K562 (cell line): Measurements from ENCODE around the gene ZNF691. TPM values are rescaled to one million over a fixed set of nuclear protein-coding genes. Genes with fewer than 3 reads are reported as not detected.

ENCODE experiments used
- ATF6 ChIP-seq: sonication (generic); formaldehyde crosslinking; IDR thresholded peaks from 2 replicates; pipeline ENCODE4 v1.4.0; 2020; ENCODE audit warnings: mild to moderate bottlenecking, missing genetic modification reagents
- CBFB ChIP-seq: sonication (generic); formaldehyde crosslinking; IDR thresholded peaks from 2 replicates; pipeline ENCODE4 v1.4.0; 2020; ENCODE audit warnings: mild to moderate bottlenecking, missing genetic modification reagents
- CBX5 ChIP-seq: IDR thresholded peaks from 2 replicates; pipeline ENCODE4 v1.6.1; 2014; ENCODE audit warnings: low read depth, borderline replicate concordance
- CREB3 ChIP-seq: fragments of 450-650 bp; conservative IDR thresholded peaks from 2 replicates; pipeline ENCODE4 v1.6.1; 2016; ENCODE audit warnings: missing genetic modification characterization, low read depth, mild to moderate bottlenecking, missing compliant biosample characterization, moderate library complexity
- CREM ChIP-seq: IDR thresholded peaks from 2 replicates; pipeline ENCODE4 v1.6.1; 2014; ENCODE audit warnings: antibody characterized with exemption, low read depth
- HDAC1 ChIP-seq, 2 experiments: fragments of 450-650 bp; IDR thresholded peaks; 2 replicates each; pipeline ENCODE4 v1.6.1; 2016 to 2017; ENCODE audit warnings: inconsistent platforms in 1 of 2, mild to moderate bottlenecking in 1 of 2, moderate library complexity in 1 of 2
- HDAC3 ChIP-seq: fragments of 450-650 bp; IDR thresholded peaks from 2 replicates; pipeline ENCODE4 v1.6.1; 2018; ENCODE audit warnings: borderline replicate concordance, mild to moderate bottlenecking, moderate library complexity; ENCODE audit not compliant: partially characterized antibody
- IFI16 ChIP-seq: fragments of 250-450 bp; sonication (Bioruptor Pico); IDR thresholded peaks from 2 replicates; pipeline ENCODE4 v2.1.2; 2022; ENCODE audit warnings: mild to moderate bottlenecking, inconsistent platforms
- LARP7 ChIP-seq: fragments of 450-650 bp; IDR thresholded peaks from 2 replicates; pipeline ENCODE4 v1.6.1; 2016
- MAFF ChIP-seq: IDR thresholded peaks from 2 replicates; pipeline ENCODE4 v1.6.1; 2012; ENCODE audit warnings: low read length, improper control_type of control experiment
- MCM3 ChIP-seq: fragments of 450-650 bp; IDR thresholded peaks from 2 replicates; pipeline ENCODE4 v1.6.1; 2016
- MTA3 ChIP-seq: fragments of 450-650 bp; formaldehyde crosslinking; IDR thresholded peaks from 2 replicates; pipeline ENCODE4 v1.6.1; 2017; ENCODE audit warnings: mild to moderate bottlenecking, borderline replicate concordance
- NFYB ChIP-seq: IDR thresholded peaks from 2 replicates; pipeline ENCODE4 v1.6.1; 2011; ENCODE audit warnings: mild to moderate bottlenecking, moderate library complexity; ENCODE audit not compliant: insufficient read length; ENCODE audit errors: extremely low read depth
- NR1H2 ChIP-seq: sonication (generic); formaldehyde crosslinking; IDR thresholded peaks from 2 replicates; pipeline ENCODE4 v1.4.0; 2020; ENCODE audit warnings: mild to moderate bottlenecking, missing genetic modification reagents
- PPARD ChIP-seq: fragments of 250-450 bp; sonication (Bioruptor Pico); IDR thresholded peaks from 2 replicates; pipeline ENCODE4 v1.8.0; 2022; ENCODE audit warnings: inconsistent platforms, mild to moderate bottlenecking, moderate library complexity
- RHOXF2B ChIP-seq: fragments of 250-450 bp; sonication (Bioruptor Pico); conservative IDR thresholded peaks from 2 replicates; pipeline ENCODE4 v1.5.1; 2021
- RNF219 ChIP-seq: fragments of 250-450 bp; sonication (Bioruptor Pico); IDR thresholded peaks from 2 replicates; pipeline ENCODE4 v1.5.0; 2022; ENCODE audit warnings: mild to moderate bottlenecking
- SLC30A9 ChIP-seq: fragments of 250-450 bp; sonication (Bioruptor Pico); IDR thresholded peaks from 2 replicates; pipeline ENCODE4 v1.8.0; 2022; ENCODE audit warnings: mild to moderate bottlenecking, moderate library complexity
- SREBF2 ChIP-seq: sonication (generic); formaldehyde crosslinking; IDR thresholded peaks from 2 replicates; pipeline ENCODE4 v1.4.0; 2020; ENCODE audit warnings: mild to moderate bottlenecking, missing genetic modification reagents
- TEAD4 ChIP-seq, 2 experiments: sonication (generic) in 1 of 2; formaldehyde crosslinking in 1 of 2; IDR thresholded peaks; 2 replicates each; pipeline versions ENCODE4 v1.6.1 to v1.8.0; 2012 to 2022; ENCODE audit warnings: borderline replicate concordance in 1 of 2, inconsistent platforms in 1 of 2, low read length in 1 of 2, mild to moderate bottlenecking in 1 of 2, missing genetic modification reagents in 1 of 2
- THRAP3 ChIP-seq: fragments of 450-650 bp; IDR thresholded peaks from 2 replicates; pipeline ENCODE4 v1.6.1; 2016; ENCODE audit warnings: mild to moderate bottlenecking, inconsistent platforms, borderline replicate concordance
- YBX1 ChIP-seq: fragments of 450-650 bp; IDR thresholded peaks from 2 replicates; pipeline ENCODE4 v1.7.1; 2016; ENCODE audit warnings: mild to moderate bottlenecking
- ZFP91 ChIP-seq: sonication (generic); formaldehyde crosslinking; IDR thresholded peaks from 2 replicates; pipeline ENCODE4 v1.8.0; 2022; ENCODE audit warnings: mild to moderate bottlenecking, missing genetic modification reagents
- ZFX ChIP-seq: sonication (generic); formaldehyde crosslinking; IDR thresholded peaks from 2 replicates; pipeline ENCODE4 v1.8.0; 2022; ENCODE audit warnings: mild to moderate bottlenecking, missing genetic modification reagents, moderate library complexity
- polyA plus RNA-seq, 8 experiments: library from polyadenylated mRNA; depleted of rRNA in 4 of 8; stranded (reverse) in 5 of 8; unstranded in 3 of 8; fragments of >200 nt; fragmentation: Nextera tagmentation in 2 of 8; fragmentation: Illumina TruSeq in 1 of 8; extraction: Ambion mirVana in 2 of 8; extraction: Trizol in 1 of 8; gene quantifications; 2 replicates each; pipeline versions ENCODE4 v1.2.1 to v1.2.3, GENCODE V29; 2011 to 2014; ENCODE audit warnings: inconsistent platforms in 1 of 8, missing spikeins in 1 of 8
- total RNA-seq, 7 experiments: library from RNA; depleted of rRNA in 6 of 7; stranded (reverse); fragments of >200 nt in 6 of 7; fragmentation: Illumina TruSeq in 2 of 7; extraction: Trizol in 2 of 7; gene quantifications; 2 replicates each; pipeline versions ENCODE4 v1.2.1 to v1.2.3, GENCODE V29; 2011 to 2021; ENCODE audit warnings: low replicate concordance in 1 of 7

Gene ZNF691
- total and polyA plus RNA-seq, 9 of the 15 experiments (the other 6 are each of a cell fraction or from before 2014, with no cell fraction given) = 10.7 to 30.4 (median 14.8) TPM

GRCh38 chr1:42847111-42847595 is 740 bp downstream of the ZNF691 start (continued):
- TF ChIP-seq PPARD (CRISPR knock-in tag) = no peak
- TF ChIP-seq HDAC3 = no peak
- TF ChIP-seq NFYB = no peak
- TF ChIP-seq CREM = no peak
- TF ChIP-seq SREBF2 (CRISPR knock-in tag) = 0 out of 2 replicates have a peak, but pooled peaks have one; percentile 25
- no peak for TF ChIP-seq MAFF
- TF ChIP-seq CREB3 (tag) = no peak
- TF ChIP-seq ZFP91 = 0 out of 2 replicates have a peak, but pooled peaks have one; percentile 34
- TF ChIP-seq SLC30A9 (CRISPR knock-in tag) = no peak
- TF ChIP-seq ATF6 = 0 out of 2 replicates have a peak, but pooled peaks have one; percentile 14
- TF ChIP-seq LARP7 = peak; percentile 87; the same call in 1 of the 2 replicates
- TF ChIP-seq IFI16 (CRISPR knock-in tag) = no peak
- TF ChIP-seq CBX5 = no peak
- TF ChIP-seq RHOXF2B (CRISPR knock-in tag) = no peak
- no peak for TF ChIP-seq MCM3
- TF ChIP-seq RNF219 (CRISPR knock-in tag) = no peak
- no peak for TF ChIP-seq NR1H2 (CRISPR knock-in tag)
- TF ChIP-seq TEAD4 (IDR thresholded peaks at IDR 0.05; ENCODE audit: low read length) = no peak
- no peak for TF ChIP-seq TEAD4 (CRISPR knock-in tag; IDR thresholded peaks at IDR 0.05; ENCODE audit: borderline replicate concordance)
- peak in 1 of 2 experiments; percentile 47; a peak in 1 of 4 replicates for TF ChIP-seq HDAC1 (IDR thresholded peaks at IDR 0.05)
- TF ChIP-seq MTA3 = no peak
- TF ChIP-seq CBFB (CRISPR knock-in tag) = no peak
- no peak for TF ChIP-seq ZFX (CRISPR knock-in tag)
- no peak for TF ChIP-seq YBX1
- TF ChIP-seq THRAP3 = peak; percentile 78; the same call in 1 of the 2 replicates
